Esophagus muscularis mucosa (tissue), 3 donors: ENCODE data around the gene SECISBP2.
"Not testable (repeated sequence)": the region's sequence is repeated elsewhere in the genome, so short reads cannot be mapped to it uniquely, and the experiment has no call there.

Experiments
- EP300 ChIP-seq: sonication (generic); formaldehyde crosslinking; IDR thresholded peaks from one replicate; pipeline ENCODE4 v1.6.1; 2017; ENCODE audit warnings: antibody characterized with exemption
- TF ChIP-seq, protein P1 (sequence below), 3 experiments: fragments of 200-600 bp in 2 of 3; fragments of 450-650 bp in 1 of 3; sonication (generic) in 2 of 3; IDR thresholded peaks; one replicate each; pipeline ENCODE4 v1.5.1; 2017 to 2019; ENCODE audit warnings: antibody characterized with exemption in 3 of 3, mild to moderate bottlenecking in 2 of 3, moderate library complexity in 1 of 3

- TF ChIP-seq, protein P1, sequence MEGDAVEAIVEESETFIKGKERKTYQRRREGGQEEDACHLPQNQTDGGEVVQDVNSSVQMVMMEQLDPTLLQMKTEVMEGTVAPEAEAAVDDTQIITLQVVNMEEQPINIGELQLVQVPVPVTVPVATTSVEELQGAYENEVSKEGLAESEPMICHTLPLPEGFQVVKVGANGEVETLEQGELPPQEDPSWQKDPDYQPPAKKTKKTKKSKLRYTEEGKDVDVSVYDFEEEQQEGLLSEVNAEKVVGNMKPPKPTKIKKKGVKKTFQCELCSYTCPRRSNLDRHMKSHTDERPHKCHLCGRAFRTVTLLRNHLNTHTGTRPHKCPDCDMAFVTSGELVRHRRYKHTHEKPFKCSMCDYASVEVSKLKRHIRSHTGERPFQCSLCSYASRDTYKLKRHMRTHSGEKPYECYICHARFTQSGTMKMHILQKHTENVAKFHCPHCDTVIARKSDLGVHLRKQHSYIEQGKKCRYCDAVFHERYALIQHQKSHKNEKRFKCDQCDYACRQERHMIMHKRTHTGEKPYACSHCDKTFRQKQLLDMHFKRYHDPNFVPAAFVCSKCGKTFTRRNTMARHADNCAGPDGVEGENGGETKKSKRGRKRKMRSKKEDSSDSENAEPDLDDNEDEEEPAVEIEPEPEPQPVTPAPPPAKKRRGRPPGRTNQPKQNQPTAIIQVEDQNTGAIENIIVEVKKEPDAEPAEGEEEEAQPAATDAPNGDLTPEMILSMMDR (IDR thresholded peaks at IDR 0.05): not testable (repeated sequence)
- not testable (repeated sequence) for TF ChIP-seq EP300
These were observed 16.3 kb upstream of the SECISBP2 start for GRCh38 chr9:89301996-89302395.
